Neural progenitor cell (in vitro differentiated cells): ENCODE data around the gene MED9. TPM values are rescaled to one million over a fixed set of nuclear protein-coding genes. Genes with fewer than 3 reads are reported as not detected.
A peak's percentile ranks its signal among the peaks of the same experiment; 100 is the strongest.

Experiments
- DNase-seq: peaks from one replicate; pipeline ENCODE4 v3.0.0-alpha.2; 2016; ENCODE audit warnings: low spot score
- H2AFZ ChIP-seq: fragments of 200-600 bp; sonication (generic); replicated peaks from 2 replicates; pipeline ENCODE4 v1.6.1; 2016; ENCODE audit warnings: antibody characterized with exemption
- H3F3A ChIP-seq: fragments of 200-600 bp; sonication (generic); 2 replicates; pipeline ENCODE4 v1.6.1; 2016; ENCODE audit warnings: antibody characterized with exemption, low read depth
- H3K27ac ChIP-seq: fragments of 200-600 bp; sonication (generic); 2 replicates; pipeline ENCODE4 v1.5.1; 2016; ENCODE audit warnings: mild to moderate bottlenecking
- H3K27me3 ChIP-seq: fragments of 200-600 bp; sonication (generic); 2 replicates; pipeline ENCODE4 v1.6.1; 2016; ENCODE audit warnings: mild to moderate bottlenecking, moderate library complexity
- H3K36me3 ChIP-seq: fragments of 200-600 bp; sonication (generic); 2 replicates; pipeline ENCODE4 v1.5.1; 2016
- H3K4me1 ChIP-seq: fragments of 200-600 bp; sonication (generic); 2 replicates; pipeline ENCODE4 v1.6.1; 2016; ENCODE audit warnings: mixed run types
- H3K4me2 ChIP-seq: fragments of 200-600 bp; sonication (generic); 2 replicates; pipeline ENCODE4 v1.6.1; 2016
- H3K4me3 ChIP-seq: fragments of 200-600 bp; sonication (generic); 2 replicates; pipeline ENCODE4 v1.5.1; 2016
- H3K79me2 ChIP-seq: fragments of 200-600 bp; sonication (generic); 2 replicates; pipeline ENCODE4 v1.6.1; 2016; ENCODE audit warnings: low read depth
- H3K9ac ChIP-seq: fragments of 200-600 bp; sonication (generic); 2 replicates; pipeline ENCODE4 v1.6.1; 2016
- H3K9me3 ChIP-seq: fragments of 200-600 bp; sonication (generic); 2 replicates; pipeline ENCODE4 v1.5.1; 2016; ENCODE audit warnings: low read depth
- H4K20me1 ChIP-seq: fragments of 200-600 bp; sonication (generic); 2 replicates; pipeline ENCODE4 v1.6.1; 2016; ENCODE audit warnings: low read depth
- H3K27ac Mint-ChIP-seq: 3 replicates; pipeline ENCODE4 v1.8.0; 2021; ENCODE audit warnings: mixed read lengths
- H3K27me3 Mint-ChIP-seq: 2 replicates; pipeline ENCODE4 v1.8.0; 2022; ENCODE audit warnings: low read depth, mild to moderate bottlenecking, inconsistent platforms, moderate library complexity, mixed read lengths; ENCODE audit not compliant: insufficient read depth
- H3K36me3 Mint-ChIP-seq: 3 replicates; pipeline ENCODE4 v1.8.0; 2021; ENCODE audit warnings: mixed read lengths
- H3K4me1 Mint-ChIP-seq: 3 replicates; pipeline ENCODE4 v1.8.0; 2021; ENCODE audit warnings: mixed read lengths
- H3K4me3 Mint-ChIP-seq: 3 replicates; pipeline ENCODE4 v1.8.0; 2021; ENCODE audit warnings: mild to moderate bottlenecking, moderate library complexity, mixed read lengths
- H3K9me3 Mint-ChIP-seq: 3 replicates; pipeline ENCODE4 v1.8.0; 2020; ENCODE audit warnings: mixed read lengths
- EZH2 ChIP-seq: fragments of 200-600 bp; sonication (generic); IDR thresholded peaks from 2 replicates; pipeline ENCODE4 v1.6.1; 2017; ENCODE audit warnings: antibody characterized with exemption, mild to moderate bottlenecking, moderate library complexity
- EZH2phosphoT487 ChIP-seq: fragments of 200-600 bp; sonication (generic); IDR thresholded peaks from 2 replicates; pipeline ENCODE4 v1.6.1; 2017; ENCODE audit warnings: antibody characterized with exemption
- total RNA-seq: library from RNA; depleted of rRNA; stranded (reverse); fragments of >200 nt; gene quantifications from 2 replicates; pipeline ENCODE4 v1.2.3, GENCODE V29; 2015; ENCODE audit warnings: low replicate concordance
- TF ChIP-seq, protein P1 (sequence below): fragments of 200-600 bp; sonication (generic); IDR thresholded peaks from 2 replicates; pipeline ENCODE4 v1.5.1; 2017; ENCODE audit warnings: antibody characterized with exemption, mild to moderate bottlenecking

The MED9 gene
- total RNA-seq, 1 donor from 2014 or later, result 15.7 TPM

DNA sequence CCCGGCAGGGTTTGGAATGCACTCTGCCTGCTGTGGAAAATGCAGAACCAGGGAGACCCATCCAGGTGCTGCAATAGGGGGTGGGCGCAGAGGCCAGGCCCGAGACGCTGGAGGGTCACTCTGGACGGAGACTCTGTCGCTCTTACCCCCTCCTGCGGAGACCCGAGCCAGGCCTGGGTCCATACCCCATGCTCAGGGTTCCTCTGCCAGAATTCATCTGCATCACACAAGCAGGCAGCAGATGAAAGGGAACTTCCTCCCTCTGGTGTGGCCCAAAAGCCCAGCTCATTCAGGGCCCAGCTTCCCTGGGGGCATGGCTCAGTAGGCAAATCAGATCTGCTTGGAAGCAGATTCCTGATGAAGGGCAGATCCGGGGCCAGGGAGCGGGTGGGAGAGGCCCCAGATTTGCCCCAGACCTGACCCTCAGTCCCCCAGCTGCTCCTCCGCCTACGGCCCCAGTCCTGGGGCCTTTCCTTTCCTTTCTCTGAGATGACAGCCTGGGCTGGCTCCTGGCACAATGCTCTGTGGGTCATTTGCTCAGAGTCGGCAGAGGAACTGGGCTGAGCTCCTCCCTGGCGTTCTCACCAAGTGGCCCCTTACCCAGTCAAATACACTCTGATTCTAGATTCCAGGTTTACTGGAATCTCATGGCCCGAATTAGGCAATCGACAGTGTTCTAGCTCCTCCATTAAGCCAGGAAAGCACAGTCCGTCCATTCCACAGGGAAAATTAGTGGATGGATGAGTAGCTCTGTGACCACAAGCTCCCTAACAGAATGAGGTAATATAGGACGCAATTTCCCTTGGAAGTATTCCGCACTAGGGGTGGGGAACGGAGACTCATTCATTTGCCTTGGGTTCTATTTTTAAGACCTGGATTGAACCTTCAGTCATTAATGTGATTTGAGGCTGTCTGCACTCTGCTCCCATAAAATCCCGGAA, 38.5 kb downstream of the MED9 start:
- TF ChIP-seq EZH2phosphoT487 (no peak), EZH2 (no peak)
- TF ChIP-seq, protein P1, sequence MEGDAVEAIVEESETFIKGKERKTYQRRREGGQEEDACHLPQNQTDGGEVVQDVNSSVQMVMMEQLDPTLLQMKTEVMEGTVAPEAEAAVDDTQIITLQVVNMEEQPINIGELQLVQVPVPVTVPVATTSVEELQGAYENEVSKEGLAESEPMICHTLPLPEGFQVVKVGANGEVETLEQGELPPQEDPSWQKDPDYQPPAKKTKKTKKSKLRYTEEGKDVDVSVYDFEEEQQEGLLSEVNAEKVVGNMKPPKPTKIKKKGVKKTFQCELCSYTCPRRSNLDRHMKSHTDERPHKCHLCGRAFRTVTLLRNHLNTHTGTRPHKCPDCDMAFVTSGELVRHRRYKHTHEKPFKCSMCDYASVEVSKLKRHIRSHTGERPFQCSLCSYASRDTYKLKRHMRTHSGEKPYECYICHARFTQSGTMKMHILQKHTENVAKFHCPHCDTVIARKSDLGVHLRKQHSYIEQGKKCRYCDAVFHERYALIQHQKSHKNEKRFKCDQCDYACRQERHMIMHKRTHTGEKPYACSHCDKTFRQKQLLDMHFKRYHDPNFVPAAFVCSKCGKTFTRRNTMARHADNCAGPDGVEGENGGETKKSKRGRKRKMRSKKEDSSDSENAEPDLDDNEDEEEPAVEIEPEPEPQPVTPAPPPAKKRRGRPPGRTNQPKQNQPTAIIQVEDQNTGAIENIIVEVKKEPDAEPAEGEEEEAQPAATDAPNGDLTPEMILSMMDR, result no peak
- no peaks in the 10 kb centered on the region for H3K36me3 ChIP-seq
- H3K27ac ChIP-seq, result no peak overlapping the region
- no peaks in the 10 kb centered on the region for H3K79me2 ChIP-seq
- H3K4me3 ChIP-seq, result no peak overlapping the region
- no peak overlapping the region for H3K9ac ChIP-seq
- no peaks in the 10 kb centered on the region for H3K36me3 Mint-ChIP-seq
- peaks cover 4% of the 10 kb centered on the region for H4K20me1 ChIP-seq
- H3K4me1 Mint-ChIP-seq, result peaks cover 26% of the 10 kb centered on the region
- peak; percentile 49 for DNase-seq
- no peaks in the 10 kb centered on the region for H3K9me3 ChIP-seq
- no peaks in the 10 kb centered on the region for H3K27me3 ChIP-seq
- no peak overlapping the region for H2AFZ ChIP-seq
- peak overlapping the region; percentile 83 for H3K27ac Mint-ChIP-seq
- peaks cover 8% of the 10 kb centered on the region for H3K4me1 ChIP-seq
- H3K9me3 Mint-ChIP-seq, result no peaks in the 10 kb centered on the region
- no peaks in the 10 kb centered on the region for H3K27me3 Mint-ChIP-seq
- H3K4me2 ChIP-seq, result peak overlapping the region; percentile 25
- no peak overlapping the region for H3K4me3 Mint-ChIP-seq
- H3F3A ChIP-seq, result no peaks in the 10 kb centered on the region

DNA sequence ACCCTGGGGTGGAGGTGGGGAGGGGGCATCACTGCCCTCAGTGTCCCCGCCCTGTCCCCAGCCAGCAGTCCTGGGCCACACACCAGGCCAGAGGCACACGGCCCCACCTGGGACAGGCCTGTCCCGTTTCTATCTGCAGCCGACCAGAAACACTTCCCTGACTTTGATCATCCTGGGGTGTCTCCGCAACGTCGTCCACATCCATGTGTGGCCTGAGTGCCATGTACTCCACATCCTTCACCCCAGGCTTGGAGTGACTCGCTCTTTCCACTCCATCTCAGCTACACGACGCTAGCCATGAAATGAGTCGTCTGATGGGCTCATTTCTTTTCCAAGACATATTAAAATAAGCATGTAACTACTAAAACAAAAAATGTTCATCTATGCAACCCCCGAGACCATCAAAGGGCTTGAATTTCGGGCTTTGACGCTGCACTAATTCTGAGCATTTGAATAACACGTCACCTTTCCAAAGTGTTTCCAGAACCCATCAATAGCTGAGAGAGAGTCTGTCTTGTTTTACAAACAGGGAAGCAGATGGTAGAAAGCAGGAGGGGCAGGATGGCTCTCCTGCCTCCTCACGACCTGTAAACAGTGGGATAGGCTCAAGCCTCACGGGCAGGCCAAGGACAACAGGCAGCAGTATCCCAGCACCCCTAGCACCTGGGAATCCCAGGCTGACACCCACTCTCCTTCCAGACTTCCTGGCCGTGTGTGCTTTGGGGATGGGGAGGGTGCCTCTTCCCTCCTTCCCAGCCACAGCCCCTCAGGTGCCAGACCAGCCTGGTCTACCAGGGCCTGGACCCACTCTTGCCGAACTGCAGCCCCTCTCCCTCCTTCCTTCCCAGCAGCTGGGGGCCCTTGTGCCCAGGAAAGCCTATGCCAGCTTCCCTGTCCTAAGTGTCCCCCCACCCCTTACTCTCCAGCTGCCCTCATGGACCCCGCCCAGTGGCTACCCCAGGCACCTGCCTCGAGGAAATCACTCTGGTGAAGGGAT, 39.4 kb downstream of the MED9 start:
- no peaks in the 10 kb centered on the region for H3K36me3 Mint-ChIP-seq
- H3K27ac ChIP-seq, result no peak overlapping the region

More for the DNA sequence above, 39.4 kb downstream of the MED9 start:
- DNase-seq, result no peak
- no peaks in the 10 kb centered on the region for H3K36me3 ChIP-seq
- no peaks in the 10 kb centered on the region for H3K27me3 ChIP-seq
- H3K4me3 ChIP-seq, result no peak overlapping the region
- no peaks in the 10 kb centered on the region for H3K9me3 ChIP-seq
- no peak overlapping the region for H3K9ac ChIP-seq
- no peaks in the 10 kb centered on the region for H3K79me2 ChIP-seq
- no peaks in the 10 kb centered on the region for H3K27me3 Mint-ChIP-seq
- H4K20me1 ChIP-seq, result peaks cover 4% of the 10 kb centered on the region
- no peak overlapping the region for H3K4me2 ChIP-seq
- H3F3A ChIP-seq, result no peaks in the 10 kb centered on the region
- TF ChIP-seq EZH2 (no peak), EZH2phosphoT487 (no peak)
- TF ChIP-seq, protein P1, result no peak
- H3K4me1 Mint-ChIP-seq, result peaks cover 26% of the 10 kb centered on the region
- H3K4me1 ChIP-seq, result peaks cover 8% of the 10 kb centered on the region
- H2AFZ ChIP-seq, result no peak overlapping the region
- no peak overlapping the region for H3K4me3 Mint-ChIP-seq
- H3K27ac Mint-ChIP-seq, result peak overlapping the region; percentile 47
- H3K9me3 Mint-ChIP-seq, result no peaks in the 10 kb centered on the region
